ENCODE measurements around the gene THRB.

The THRB gene

DNA sequence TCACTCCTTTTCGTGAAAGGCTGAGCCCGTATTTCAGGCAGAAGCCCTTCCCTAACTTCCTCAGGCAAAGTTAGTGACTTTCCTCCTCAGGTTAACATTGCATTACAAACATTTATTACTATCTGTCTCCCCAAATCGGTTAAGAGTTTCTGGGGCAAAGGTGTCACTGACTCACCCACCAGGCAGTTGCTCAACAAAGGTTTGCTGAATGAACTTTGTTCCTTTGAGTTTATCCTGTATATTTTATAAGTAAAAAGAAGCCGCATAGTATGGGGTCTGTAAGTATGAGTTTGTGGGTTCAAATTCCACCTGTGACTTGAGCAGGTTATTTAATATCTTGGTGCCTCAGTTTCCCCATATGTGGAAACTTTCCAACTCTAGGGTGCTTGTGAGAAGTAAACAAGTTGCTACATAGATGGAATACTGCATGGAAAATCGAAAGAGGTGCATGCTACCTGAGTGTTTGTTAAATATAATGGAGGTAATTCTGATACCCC, 177.7 kb downstream of the THRB start:
- Histone ChIP-seq H3K27me3 (ENCODE audit: low read length) (no peaks in the 10 kb centered on the region), H3K36me3 (ENCODE audit: low read length) (no peaks in the 10 kb centered on the region), H3F3A (ENCODE audit: insufficient read depth) (no peaks in the 10 kb centered on the region), H3K4me3 (ENCODE audit: insufficient read depth, low read length, poor library complexity, severe bottlenecking) (no peak overlapping the region), H4K20me1 (ENCODE audit: low read depth, low read length) (no peaks in the 10 kb centered on the region), H2AFZ (ENCODE audit: low read depth, low read length, severe bottlenecking) (no peak overlapping the region), H3K79me2 (ENCODE audit: insufficient read depth, low read length) (no peaks in the 10 kb centered on the region), H3K9me2 (replicated peaks; ENCODE audit: insufficient read depth, low read length) (no peaks in the 10 kb centered on the region), H3K4me2 (ENCODE audit: low read depth, low read length, poor library complexity, severe bottlenecking) (no peak overlapping the region), H3K9ac (ENCODE audit: low read length) (no peak overlapping the region), H3K9me3 (ENCODE audit: insufficient read depth, low read length) (no peaks in the 10 kb centered on the region), H3K27ac (ENCODE audit: low read depth, low read length) (no peak overlapping the region)
- no peak for TF ChIP-seq EZH2phosphoT487 (conservative IDR thresholded peaks at IDR 0.05; ENCODE audit: low read length)
- TF ChIP-seq, protein P1, sequence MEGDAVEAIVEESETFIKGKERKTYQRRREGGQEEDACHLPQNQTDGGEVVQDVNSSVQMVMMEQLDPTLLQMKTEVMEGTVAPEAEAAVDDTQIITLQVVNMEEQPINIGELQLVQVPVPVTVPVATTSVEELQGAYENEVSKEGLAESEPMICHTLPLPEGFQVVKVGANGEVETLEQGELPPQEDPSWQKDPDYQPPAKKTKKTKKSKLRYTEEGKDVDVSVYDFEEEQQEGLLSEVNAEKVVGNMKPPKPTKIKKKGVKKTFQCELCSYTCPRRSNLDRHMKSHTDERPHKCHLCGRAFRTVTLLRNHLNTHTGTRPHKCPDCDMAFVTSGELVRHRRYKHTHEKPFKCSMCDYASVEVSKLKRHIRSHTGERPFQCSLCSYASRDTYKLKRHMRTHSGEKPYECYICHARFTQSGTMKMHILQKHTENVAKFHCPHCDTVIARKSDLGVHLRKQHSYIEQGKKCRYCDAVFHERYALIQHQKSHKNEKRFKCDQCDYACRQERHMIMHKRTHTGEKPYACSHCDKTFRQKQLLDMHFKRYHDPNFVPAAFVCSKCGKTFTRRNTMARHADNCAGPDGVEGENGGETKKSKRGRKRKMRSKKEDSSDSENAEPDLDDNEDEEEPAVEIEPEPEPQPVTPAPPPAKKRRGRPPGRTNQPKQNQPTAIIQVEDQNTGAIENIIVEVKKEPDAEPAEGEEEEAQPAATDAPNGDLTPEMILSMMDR (IDR thresholded peaks at IDR 0.05; ENCODE audit: insufficient read depth, low read length, poor library complexity, severe bottlenecking): no peak

DNA sequence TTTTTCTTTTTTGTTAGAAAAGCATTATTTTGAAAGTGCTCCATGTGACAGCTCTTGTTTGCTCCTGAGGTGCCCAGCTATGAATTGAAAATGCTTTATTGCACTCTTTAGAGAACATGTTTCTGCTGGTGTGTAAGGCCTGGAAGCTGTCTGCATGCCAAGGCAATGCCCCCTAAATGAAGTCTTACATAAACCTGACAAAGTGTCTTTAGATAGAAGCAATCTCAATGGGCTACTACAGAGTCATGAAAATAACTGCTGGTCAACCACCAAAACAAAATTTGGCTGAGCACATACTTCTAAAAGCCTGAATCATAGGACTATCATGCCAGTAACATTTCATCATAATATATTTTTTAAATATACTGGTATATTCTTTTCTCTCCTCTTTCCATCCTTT, 178.7 kb downstream of the THRB start:
- TF ChIP-seq EZH2phosphoT487 (conservative IDR thresholded peaks at IDR 0.05; ENCODE audit: low read length): no peak
- TF ChIP-seq, protein P1 (IDR thresholded peaks at IDR 0.05; ENCODE audit: insufficient read depth, low read length, poor library complexity, severe bottlenecking): no peak
- Histone ChIP-seq H3K36me3 (ENCODE audit: low read length) (no peaks in the 10 kb centered on the region), H3K27ac (ENCODE audit: low read depth, low read length) (no peak overlapping the region), H3K27me3 (ENCODE audit: low read length) (no peaks in the 10 kb centered on the region), H3K9me3 (ENCODE audit: insufficient read depth, low read length) (no peaks in the 10 kb centered on the region), H3K4me2 (ENCODE audit: low read depth, low read length, poor library complexity, severe bottlenecking) (no peak overlapping the region), H2AFZ (ENCODE audit: low read depth, low read length, severe bottlenecking) (no peak overlapping the region), H3K9ac (ENCODE audit: low read length) (no peak overlapping the region), H3K4me3 (ENCODE audit: insufficient read depth, low read length, poor library complexity, severe bottlenecking) (no peak overlapping the region), H3F3A (ENCODE audit: insufficient read depth) (no peaks in the 10 kb centered on the region), H3K9me2 (replicated peaks; ENCODE audit: insufficient read depth, low read length) (no peaks in the 10 kb centered on the region), H4K20me1 (ENCODE audit: low read depth, low read length) (no peaks in the 10 kb centered on the region), H3K79me2 (ENCODE audit: insufficient read depth, low read length) (no peaks in the 10 kb centered on the region)

DNA sequence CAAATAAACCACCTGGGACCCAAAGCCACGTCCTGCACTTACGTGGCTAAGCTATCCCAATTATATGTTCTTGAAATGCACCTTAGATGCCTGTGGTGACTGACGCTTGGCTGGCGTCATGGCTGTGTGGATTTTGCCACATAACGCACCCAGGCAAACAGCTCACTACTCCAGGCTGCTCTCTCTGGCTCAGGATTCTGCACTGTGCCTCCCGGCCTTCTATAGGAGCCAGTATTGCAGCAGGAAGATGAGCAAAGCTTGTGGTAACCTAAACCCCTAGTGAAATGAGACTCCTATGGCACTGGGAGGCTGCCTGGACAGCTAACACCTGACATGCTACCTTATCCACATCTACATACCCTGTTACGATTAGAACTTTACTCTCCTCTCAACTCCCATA, 179.3 kb downstream of the THRB start:
- Histone ChIP-seq H3K4me2 (ENCODE audit: low read depth, low read length, poor library complexity, severe bottlenecking) (no peak overlapping the region), H2AFZ (ENCODE audit: low read depth, low read length, severe bottlenecking) (no peak overlapping the region), H3K4me3 (ENCODE audit: insufficient read depth, low read length, poor library complexity, severe bottlenecking) (no peak overlapping the region), H3K79me2 (ENCODE audit: insufficient read depth, low read length) (no peaks in the 10 kb centered on the region), H4K20me1 (ENCODE audit: low read depth, low read length) (no peaks in the 10 kb centered on the region), H3K27ac (ENCODE audit: low read depth, low read length) (no peak overlapping the region), H3K9me2 (replicated peaks; ENCODE audit: insufficient read depth, low read length) (no peaks in the 10 kb centered on the region), H3F3A (ENCODE audit: insufficient read depth) (no peaks in the 10 kb centered on the region), H3K36me3 (ENCODE audit: low read length) (no peaks in the 10 kb centered on the region), H3K9ac (ENCODE audit: low read length) (no peak overlapping the region), H3K27me3 (ENCODE audit: low read length) (no peaks in the 10 kb centered on the region), H3K9me3 (ENCODE audit: insufficient read depth, low read length) (no peaks in the 10 kb centered on the region)
- TF ChIP-seq EZH2phosphoT487 (conservative IDR thresholded peaks at IDR 0.05; ENCODE audit: low read length): no peak
- TF ChIP-seq, protein P1 (IDR thresholded peaks at IDR 0.05; ENCODE audit: insufficient read depth, low read length, poor library complexity, severe bottlenecking): no peak

Data from SU-DHL-6 (cell line).